HG03135 (cell line): ENCODE measurements around the gene ZNF326.
"Not testable (repeated sequence)": the region's sequence is repeated elsewhere in the genome, so short reads cannot be mapped to it uniquely, and the experiment has no call there.

Experiments
- ATAC-seq: cut with Tn5 transposase; IDR thresholded peaks from one replicate; pipeline ENCODE4 v1.9.1; 2021; ENCODE audit warnings: mild to moderate bottlenecking, moderate library complexity; ENCODE audit not compliant: unreplicated experiment

Gene ZNF326

GRCh38 chr1:89995598-89996449, 914 bp downstream of the ZNF326 start:
- no peak for ATAC-seq

GRCh38 chr1:89996450-89997110, 1.7 kb downstream of the ZNF326 start:
- no peak for ATAC-seq

- ATAC-seq = not testable (repeated sequence)
These were observed 2.2 kb downstream of the ZNF326 start for GRCh38 chr1:89997152-89997551.

- no peak for ATAC-seq
These were observed 3.4 kb downstream of the ZNF326 start for GRCh38 chr1:89998306-89998705.

GRCh38 chr1:89999208-89999607, 4.3 kb downstream of the ZNF326 start:
- ATAC-seq = no peak

- no peak for ATAC-seq
These were observed 4.7 kb downstream of the ZNF326 start for GRCh38 chr1:89999628-90000027.

- no peak for ATAC-seq
These were observed 6.2 kb downstream of the ZNF326 start for GRCh38 chr1:90000934-90001676.

GRCh38 chr1:90007979-90008404, 13.1 kb downstream of the ZNF326 start:
- ATAC-seq = no peak

- no peak for ATAC-seq
These were observed 17.4 kb downstream of the ZNF326 start for GRCh38 chr1:90012300-90012699.

- no peak for ATAC-seq
These were observed 28.8 kb downstream of the ZNF326 start for GRCh38 chr1:90023691-90024090.

GRCh38 chr1:90027281-90027680, 32.4 kb downstream of the ZNF326 start:
- no peak for ATAC-seq

GRCh38 chr1:90039652-90040051, 44.7 kb downstream of the ZNF326 start:
- ATAC-seq = no peak

GRCh38 chr1:90043586-90043985, 48.7 kb downstream of the ZNF326 start:
- ATAC-seq = no peak

GRCh38 chr1:90044346-90044745, 49.4 kb downstream of the ZNF326 start:
- no peak for ATAC-seq

- no peak for ATAC-seq
These were observed 51.1 kb downstream of the ZNF326 start for GRCh38 chr1:90045853-90046563.

GRCh38 chr1:90046635-90047034, 51.7 kb downstream of the ZNF326 start:
- ATAC-seq = no peak

- ATAC-seq = no peak
These were observed 53.1 kb downstream of the ZNF326 start for GRCh38 chr1:90048043-90048442.

GRCh38 chr1:90062700-90063643, 68.1 kb downstream of the ZNF326 start:
- ATAC-seq = not testable (repeated sequence)

- not testable (repeated sequence) for ATAC-seq
These were observed 69.2 kb downstream of the ZNF326 start for GRCh38 chr1:90064109-90064508.
